RKO (cell line): ENCODE measurements around the gene UBXN4.
"Not testable (repeated sequence)": the region's sequence is repeated elsewhere in the genome, so short reads cannot be mapped to it uniquely, and the experiment has no call there.

Experiments
- DNase-seq: peaks from one replicate; pipeline ENCODE4 v3.0.0-alpha.2; 2016; ENCODE audit warnings: low spot score

Gene UBXN4

DNA sequence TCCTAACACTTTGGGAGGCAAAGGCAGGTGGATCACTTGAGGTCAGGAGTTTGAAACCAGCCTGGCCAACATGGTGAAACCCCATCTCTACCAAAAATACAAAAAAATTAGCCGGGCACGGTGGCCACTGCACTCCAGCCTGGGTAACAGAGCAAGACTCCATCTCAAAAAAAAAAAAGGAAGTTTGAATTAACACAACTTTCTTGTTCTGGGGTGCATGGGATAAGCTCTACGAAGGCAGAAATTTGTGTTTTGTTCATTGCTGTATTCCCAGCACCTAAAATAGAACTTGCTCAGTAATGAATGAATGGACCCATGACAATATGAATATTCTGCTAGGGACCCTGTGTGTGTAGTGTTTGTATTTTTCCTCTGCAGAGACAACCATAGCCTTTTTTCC is 66.2 kb downstream of the UBXN4 start:
- not testable (repeated sequence) for DNase-seq

DNA sequence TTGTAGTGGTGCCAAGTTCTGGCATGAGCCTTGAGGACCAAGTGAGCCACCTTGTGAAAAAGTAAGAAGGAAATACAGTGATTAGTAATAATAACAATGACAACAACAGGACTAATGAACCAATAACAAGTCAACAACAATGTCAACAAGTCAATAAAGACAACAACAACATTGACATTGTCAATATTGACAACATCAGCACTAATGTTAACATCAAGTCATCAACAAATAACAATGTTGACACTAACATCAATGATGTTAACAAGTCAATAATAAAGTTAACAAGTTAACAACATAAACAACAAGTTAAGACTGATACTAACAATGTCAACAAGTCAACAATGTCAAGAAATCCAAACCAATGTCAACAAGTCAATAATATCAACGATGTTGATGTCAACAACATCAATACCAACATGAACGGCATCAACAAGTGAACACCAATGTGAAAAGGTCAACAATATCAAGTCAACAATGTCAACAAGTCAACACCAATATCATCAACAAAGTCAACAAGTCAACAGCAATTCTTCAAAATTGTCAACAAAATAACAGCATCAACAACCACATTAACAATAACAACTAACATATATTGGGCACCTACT is 71.4 kb downstream of the UBXN4 start:
- no peak for DNase-seq

DNA sequence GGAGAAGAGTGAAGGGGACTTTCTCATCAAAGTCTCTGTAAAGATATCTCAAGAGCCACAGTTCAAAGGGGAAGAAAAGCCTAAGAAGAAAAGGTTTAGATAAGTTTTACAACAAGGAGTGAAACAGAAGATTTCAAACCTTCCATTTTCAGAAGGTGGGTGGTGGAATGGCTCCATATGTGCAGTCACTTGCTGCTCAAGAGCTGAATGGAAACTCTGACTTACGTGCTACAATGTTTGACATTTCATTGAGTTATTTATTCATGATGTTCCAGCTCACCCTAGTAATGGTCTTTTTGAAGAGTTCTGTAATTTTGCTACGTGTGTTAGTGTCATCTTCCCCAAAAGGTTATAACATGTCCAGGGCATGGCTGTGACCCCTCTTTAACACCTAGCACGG is 73.6 kb downstream of the UBXN4 start:
- DNase-seq: no peak

GRCh38 chr2:135817466-135817865 is 75.8 kb downstream of the UBXN4 start:
- DNase-seq: no peak

DNA sequence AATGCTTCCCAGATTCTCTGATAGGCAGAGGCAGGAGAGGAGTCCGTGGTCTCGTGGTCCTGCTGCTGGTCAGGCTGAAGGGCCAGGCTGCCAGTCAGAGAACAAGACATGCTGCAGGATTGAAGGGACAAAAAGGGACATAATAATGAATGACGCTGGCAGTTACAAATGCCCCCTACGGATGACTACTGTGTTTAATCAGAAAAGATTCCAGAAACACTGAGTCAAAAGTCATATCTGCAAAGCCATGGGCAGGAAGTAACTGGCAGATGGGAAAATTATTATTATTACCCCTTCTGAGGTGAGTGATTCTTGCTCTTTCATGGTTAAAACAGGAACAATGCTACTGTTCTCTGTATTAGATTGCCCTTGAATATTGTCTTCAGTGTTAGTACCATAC is 76.3 kb downstream of the UBXN4 start:
- no peak for DNase-seq

DNA sequence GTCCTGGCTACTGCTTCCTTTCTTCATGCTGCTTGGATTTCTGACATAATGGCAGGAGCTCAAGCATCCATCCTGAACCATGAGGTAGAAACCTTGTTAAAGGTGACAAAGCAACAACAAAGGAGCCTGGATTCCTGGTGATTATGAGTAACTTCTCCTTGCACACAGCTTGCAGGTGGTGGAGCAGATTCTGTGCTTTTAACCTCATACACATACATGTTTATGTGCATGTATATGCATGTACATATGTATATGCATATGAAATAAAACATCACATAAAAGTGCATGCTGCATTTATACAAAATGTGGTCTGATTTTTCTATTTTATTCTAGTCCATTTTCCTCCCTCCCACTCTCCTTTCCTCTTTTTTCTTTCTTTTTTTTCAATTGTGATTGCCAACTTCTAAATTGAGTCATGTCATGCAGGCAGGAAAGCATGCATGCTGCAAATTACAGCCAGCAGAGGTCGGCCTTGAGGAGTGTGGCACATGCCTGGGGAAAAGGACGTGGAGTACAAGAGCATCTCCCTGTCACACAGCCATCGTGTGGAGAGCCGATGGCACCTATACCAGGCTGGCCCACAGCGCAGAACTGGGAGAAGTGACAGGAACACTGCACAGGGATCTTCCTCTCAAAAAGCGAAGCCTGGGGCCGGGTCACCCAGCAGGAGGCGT is 77.4 kb downstream of the UBXN4 start:
- peak; percentile 48 for DNase-seq

- no peak for DNase-seq
These were observed 78.5 kb downstream of the UBXN4 start for GRCh38 chr2:135820003-135820618.

DNA sequence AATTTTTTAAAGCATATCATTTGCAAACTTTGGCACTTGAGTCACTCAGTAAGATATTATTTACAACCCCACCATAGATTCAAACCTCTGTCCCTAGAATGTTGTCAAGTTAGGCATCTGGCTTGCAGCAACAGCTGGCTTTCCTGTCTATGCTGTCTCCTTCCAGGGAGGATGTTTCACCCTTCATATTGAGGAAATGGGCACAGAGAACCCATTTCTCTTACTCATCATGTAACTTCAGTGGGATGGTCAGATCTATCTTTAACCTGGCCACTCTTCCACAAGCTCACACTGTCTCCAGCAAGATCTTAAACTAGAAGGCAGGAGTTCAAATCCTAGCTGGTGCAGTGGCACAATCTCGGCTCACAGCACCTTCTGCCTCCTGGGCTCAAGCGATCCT is 79.5 kb downstream of the UBXN4 start:
- DNase-seq: no peak

DNA sequence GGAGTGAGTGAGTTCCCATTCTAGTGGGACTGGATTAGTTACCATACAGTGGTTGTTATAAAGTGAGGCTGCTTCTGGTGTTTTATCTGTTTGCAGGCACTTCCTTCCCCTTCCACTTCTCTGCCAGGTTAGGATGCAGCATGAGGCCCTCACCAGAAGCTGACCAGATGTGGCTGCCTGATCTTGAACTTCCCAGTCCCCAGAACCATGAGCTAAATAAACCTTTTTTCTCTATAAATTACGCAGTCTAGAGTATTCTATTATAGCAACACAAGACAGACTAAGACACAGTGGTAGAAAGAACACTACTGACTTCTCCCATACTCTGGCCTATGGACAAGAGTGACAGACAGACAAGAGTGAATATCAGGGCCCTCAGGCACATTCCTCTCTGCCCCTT is 81.2 kb downstream of the UBXN4 start:
- no peak for DNase-seq

- no peak for DNase-seq
These were observed 83.5 kb downstream of the UBXN4 start for GRCh38 chr2:135825131-135825530.

- no peak for DNase-seq
These were observed 84.0 kb downstream of the UBXN4 start for GRCh38 chr2:135825550-135826176.

DNA sequence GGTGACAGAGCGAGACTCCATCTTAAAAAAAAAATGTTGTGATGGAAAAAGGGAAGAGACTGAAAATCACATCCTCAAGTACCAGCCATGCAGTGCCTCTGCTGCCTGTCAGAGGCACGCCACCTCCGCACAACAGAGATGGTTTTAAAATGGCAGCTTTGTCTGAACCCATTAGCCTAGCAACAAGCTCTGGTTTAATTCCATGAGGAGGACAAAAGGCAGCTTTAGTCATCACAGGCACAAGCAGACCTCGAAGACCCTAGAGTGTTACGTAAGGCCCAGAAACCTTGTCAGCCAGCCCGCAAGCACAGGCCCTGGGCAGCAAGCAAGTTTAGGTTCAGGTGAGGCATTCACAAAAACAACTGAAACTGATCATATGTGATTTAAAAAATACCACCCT is 84.9 kb downstream of the UBXN4 start:
- no peak for DNase-seq

GRCh38 chr2:135829378-135830135 is 87.9 kb downstream of the UBXN4 start:
- no peak for DNase-seq

GRCh38 chr2:135831180-135831812 is 89.6 kb downstream of the UBXN4 start:
- no peak for DNase-seq

DNA sequence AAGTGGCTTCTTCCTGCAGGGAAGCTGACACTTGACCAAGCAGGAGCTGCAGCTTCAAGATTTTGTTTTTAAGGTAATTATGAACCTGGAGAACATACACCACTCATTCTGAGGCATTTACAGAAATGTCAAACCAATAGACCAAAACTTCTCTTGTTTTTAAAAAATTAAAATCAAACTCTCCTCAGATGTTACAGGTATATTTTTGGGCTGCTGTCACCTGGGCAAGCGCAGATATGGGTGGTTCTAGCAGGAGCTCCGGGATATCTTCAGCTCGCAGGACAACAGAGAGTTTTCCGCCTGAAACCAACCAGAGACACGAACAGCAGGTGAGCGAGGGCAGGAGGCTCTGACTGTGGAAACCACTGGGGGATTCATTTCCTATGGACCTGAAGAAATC is 91.2 kb downstream of the UBXN4 start:
- no peak for DNase-seq
